ENCODE results near the gene VTI1B.
"Not testable (repeated sequence)": the region's sequence is repeated elsewhere in the genome, so short reads cannot be mapped to it uniquely, and the experiment has no call there.

VTI1B gene

GRCh38 chr14:67674480-67675218 is at the start of gene VTI1B:
TSS of gene VTI1B (minus strand) at chr14:67674632. CDS start at chr14:67674489, 143 bp downstream.
- Histone ChIP-seq H3K36me3 (ENCODE audit: control insufficient read depth in 2 of 2, insufficient read depth in 2 of 2, low read length in 2 of 2) (peaks cover 0 to 2% of the 10 kb centered on the region in 2 donors), H3K9ac (ENCODE audit: low read depth in 1 of 2, low read length in 2 of 2) (peak within 1 kb of the TSS; percentile 86 to 95), H3K27ac (ENCODE audit: low read depth in 2 of 2, low read length in 2 of 2) (peak within 1 kb of the TSS; percentile 94 to 96), H3K27me3 (ENCODE audit: control insufficient read depth in 2 of 2, insufficient read depth in 2 of 2, low read length in 2 of 2) (no peaks in the 10 kb centered on the region), H3K4me1 (ENCODE audit: control insufficient read depth in 2 of 2, insufficient read depth in 2 of 2, low read length in 2 of 2) (peaks cover 10 to 14% of the 10 kb centered on the region in 2 donors), H3K4me3 (ENCODE audit: low read length in 2 of 2) (peak within 1 kb of the TSS; percentile 69 to 96), H3K9me3 (ENCODE audit: control insufficient read depth in 2 of 2, low read length in 2 of 2) (no peaks in the 10 kb centered on the region)

- Histone ChIP-seq H3K36me3 (ENCODE audit: control insufficient read depth in 2 of 2, insufficient read depth in 2 of 2, low read length in 2 of 2) (no peaks in the 10 kb centered on the region), H3K9me3 (ENCODE audit: control insufficient read depth in 2 of 2, low read length in 2 of 2) (no peaks in the 10 kb centered on the region), H3K4me3 (ENCODE audit: low read length in 2 of 2) (no peak overlapping the region), H3K27me3 (ENCODE audit: control insufficient read depth in 2 of 2, insufficient read depth in 2 of 2, low read length in 2 of 2) (no peaks in the 10 kb centered on the region), H3K9ac (ENCODE audit: low read depth in 1 of 2, low read length in 2 of 2) (no peak overlapping the region), H3K27ac (ENCODE audit: low read depth in 2 of 2, low read length in 2 of 2) (no peak overlapping the region), H3K4me1 (ENCODE audit: control insufficient read depth in 2 of 2, insufficient read depth in 2 of 2, low read length in 2 of 2) (no peaks in the 10 kb centered on the region)
Observed at GRCh38 chr14:67722293-67722692, 47.9 kb upstream of the VTI1B start.

GRCh38 chr14:67721875-67722274 is 47.4 kb upstream of the VTI1B start:
- H3K36me3 ChIP-seq (ENCODE audit: control insufficient read depth in 2 of 2, insufficient read depth in 2 of 2, low read length in 2 of 2): no peaks in the 10 kb centered on the region
- no peak overlapping the region for H3K27ac ChIP-seq (ENCODE audit: low read depth in 2 of 2, low read length in 2 of 2)
- H3K9ac ChIP-seq (ENCODE audit: low read depth in 1 of 2, low read length in 2 of 2): no peak overlapping the region
- H3K9me3 ChIP-seq (ENCODE audit: control insufficient read depth in 2 of 2, low read length in 2 of 2): no peaks in the 10 kb centered on the region
- no peak overlapping the region for H3K4me3 ChIP-seq (ENCODE audit: low read length in 2 of 2)
- no peaks in the 10 kb centered on the region for H3K4me1 ChIP-seq (ENCODE audit: control insufficient read depth in 2 of 2, insufficient read depth in 2 of 2, low read length in 2 of 2)
- H3K27me3 ChIP-seq (ENCODE audit: control insufficient read depth in 2 of 2, insufficient read depth in 2 of 2, low read length in 2 of 2): no peaks in the 10 kb centered on the region

GRCh38 chr14:67719866-67720265 is 45.4 kb upstream of the VTI1B start:
- Histone ChIP-seq H3K27ac (ENCODE audit: low read depth in 2 of 2, low read length in 2 of 2) (no peak overlapping the region), H3K36me3 (ENCODE audit: control insufficient read depth in 2 of 2, insufficient read depth in 2 of 2, low read length in 2 of 2) (no peaks in the 10 kb centered on the region), H3K27me3 (ENCODE audit: control insufficient read depth in 2 of 2, insufficient read depth in 2 of 2, low read length in 2 of 2) (no peaks in the 10 kb centered on the region), H3K4me1 (ENCODE audit: control insufficient read depth in 2 of 2, insufficient read depth in 2 of 2, low read length in 2 of 2) (no peaks in the 10 kb centered on the region), H3K4me3 (ENCODE audit: low read length in 2 of 2) (no peak overlapping the region), H3K9me3 (ENCODE audit: control insufficient read depth in 2 of 2, low read length in 2 of 2) (no peaks in the 10 kb centered on the region), H3K9ac (ENCODE audit: low read depth in 1 of 2, low read length in 2 of 2) (no peak overlapping the region)

- not testable (repeated sequence) for H3K27ac ChIP-seq (ENCODE audit: low read depth in 2 of 2, low read length in 2 of 2); H3K9me3 ChIP-seq (ENCODE audit: control insufficient read depth in 2 of 2, low read length in 2 of 2); H3K27me3 ChIP-seq (ENCODE audit: control insufficient read depth in 2 of 2, insufficient read depth in 2 of 2, low read length in 2 of 2); H3K4me1 ChIP-seq (ENCODE audit: control insufficient read depth in 2 of 2, insufficient read depth in 2 of 2, low read length in 2 of 2); H3K36me3 ChIP-seq (ENCODE audit: control insufficient read depth in 2 of 2, insufficient read depth in 2 of 2, low read length in 2 of 2); H3K9ac ChIP-seq (ENCODE audit: low read depth in 1 of 2, low read length in 2 of 2); H3K4me3 ChIP-seq (ENCODE audit: low read length in 2 of 2)
Observed at GRCh38 chr14:67719385-67719784, 45.0 kb upstream of the VTI1B start.

- H3K9me3 ChIP-seq (ENCODE audit: control insufficient read depth in 2 of 2, low read length in 2 of 2): no peaks in the 10 kb centered on the region
- no peaks in the 10 kb centered on the region for H3K27me3 ChIP-seq (ENCODE audit: control insufficient read depth in 2 of 2, insufficient read depth in 2 of 2, low read length in 2 of 2)
- no peaks in the 10 kb centered on the region for H3K4me1 ChIP-seq (ENCODE audit: control insufficient read depth in 2 of 2, insufficient read depth in 2 of 2, low read length in 2 of 2)
- H3K4me3 ChIP-seq (ENCODE audit: low read length in 2 of 2): no peak overlapping the region
- no peak overlapping the region for H3K27ac ChIP-seq (ENCODE audit: low read depth in 2 of 2, low read length in 2 of 2)
- H3K9ac ChIP-seq (ENCODE audit: low read depth in 1 of 2, low read length in 2 of 2): no peak overlapping the region
- H3K36me3 ChIP-seq (ENCODE audit: control insufficient read depth in 2 of 2, insufficient read depth in 2 of 2, low read length in 2 of 2): no peaks in the 10 kb centered on the region
Observed at GRCh38 chr14:67718265-67718664, 43.8 kb upstream of the VTI1B start.

GRCh38 chr14:67717048-67717447 is 42.6 kb upstream of the VTI1B start:
- no peak overlapping the region for H3K4me3 ChIP-seq (ENCODE audit: low read length in 2 of 2)
- no peaks in the 10 kb centered on the region for H3K9me3 ChIP-seq (ENCODE audit: control insufficient read depth in 2 of 2, low read length in 2 of 2)
- H3K27ac ChIP-seq (ENCODE audit: low read depth in 2 of 2, low read length in 2 of 2): no peak overlapping the region
- H3K9ac ChIP-seq (ENCODE audit: low read depth in 1 of 2, low read length in 2 of 2): no peak overlapping the region
- no peaks in the 10 kb centered on the region for H3K4me1 ChIP-seq (ENCODE audit: control insufficient read depth in 2 of 2, insufficient read depth in 2 of 2, low read length in 2 of 2)
- H3K27me3 ChIP-seq (ENCODE audit: control insufficient read depth in 2 of 2, insufficient read depth in 2 of 2, low read length in 2 of 2): no peaks in the 10 kb centered on the region
- no peaks in the 10 kb centered on the region for H3K36me3 ChIP-seq (ENCODE audit: control insufficient read depth in 2 of 2, insufficient read depth in 2 of 2, low read length in 2 of 2)

- no peaks in the 10 kb centered on the region for H3K9me3 ChIP-seq (ENCODE audit: control insufficient read depth in 2 of 2, low read length in 2 of 2)
- H3K4me1 ChIP-seq (ENCODE audit: control insufficient read depth in 2 of 2, insufficient read depth in 2 of 2, low read length in 2 of 2): no peaks in the 10 kb centered on the region
- no peaks in the 10 kb centered on the region for H3K36me3 ChIP-seq (ENCODE audit: control insufficient read depth in 2 of 2, insufficient read depth in 2 of 2, low read length in 2 of 2)
- no peak overlapping the region for H3K9ac ChIP-seq (ENCODE audit: low read depth in 1 of 2, low read length in 2 of 2)
- no peak overlapping the region for H3K4me3 ChIP-seq (ENCODE audit: low read length in 2 of 2)
- no peaks in the 10 kb centered on the region for H3K27me3 ChIP-seq (ENCODE audit: control insufficient read depth in 2 of 2, insufficient read depth in 2 of 2, low read length in 2 of 2)
- H3K27ac ChIP-seq (ENCODE audit: low read depth in 2 of 2, low read length in 2 of 2): no peak overlapping the region
Observed at GRCh38 chr14:67710209-67710608, 35.8 kb upstream of the VTI1B start.

GRCh38 chr14:67709796-67710195 is 35.4 kb upstream of the VTI1B start:
- not testable (repeated sequence) for H3K4me3 ChIP-seq (ENCODE audit: low read length in 2 of 2); H3K27me3 ChIP-seq (ENCODE audit: control insufficient read depth in 2 of 2, insufficient read depth in 2 of 2, low read length in 2 of 2); H3K9me3 ChIP-seq (ENCODE audit: control insufficient read depth in 2 of 2, low read length in 2 of 2); H3K36me3 ChIP-seq (ENCODE audit: control insufficient read depth in 2 of 2, insufficient read depth in 2 of 2, low read length in 2 of 2); H3K27ac ChIP-seq (ENCODE audit: low read depth in 2 of 2, low read length in 2 of 2); H3K4me1 ChIP-seq (ENCODE audit: control insufficient read depth in 2 of 2, insufficient read depth in 2 of 2, low read length in 2 of 2); H3K9ac ChIP-seq (ENCODE audit: low read depth in 1 of 2, low read length in 2 of 2)

- not testable (repeated sequence) for H3K27ac ChIP-seq (ENCODE audit: low read depth in 2 of 2, low read length in 2 of 2); H3K9me3 ChIP-seq (ENCODE audit: control insufficient read depth in 2 of 2, low read length in 2 of 2); H3K27me3 ChIP-seq (ENCODE audit: control insufficient read depth in 2 of 2, insufficient read depth in 2 of 2, low read length in 2 of 2); H3K9ac ChIP-seq (ENCODE audit: low read depth in 1 of 2, low read length in 2 of 2); H3K4me3 ChIP-seq (ENCODE audit: low read length in 2 of 2); H3K4me1 ChIP-seq (ENCODE audit: control insufficient read depth in 2 of 2, insufficient read depth in 2 of 2, low read length in 2 of 2); H3K36me3 ChIP-seq (ENCODE audit: control insufficient read depth in 2 of 2, insufficient read depth in 2 of 2, low read length in 2 of 2)
Observed at GRCh38 chr14:67709346-67709745, 34.9 kb upstream of the VTI1B start.

Measured in mucosa of rectum (tissue), 2 donors.